Right lobe of liver (tissue), 6 donors: Measurements from ENCODE around the gene PRR14. TPM values are rescaled to one million over a fixed set of nuclear protein-coding genes. Genes with fewer than 3 reads are reported as not detected.
A peak's percentile ranks its signal among the peaks of the same experiment; 100 is the strongest.

Experiments used
- ATAC-seq, 4 donors: fragments of 200-7000 bp; cut with Tn5 transposase; one replicate each; pipeline ENCODE4 v1.9.1; 2020; ENCODE audit warnings: mild to moderate bottlenecking in 4 of 4, moderate library complexity in 4 of 4
- DNase-seq, 3 donors: peaks; one replicate each; pipeline ENCODE4 v3.0.0-alpha.2; 2020
- H3K27ac ChIP-seq, 3 donors: fragments of 200-600 bp; one replicate each; pipeline ENCODE4 v1.8.0; 2022
- H3K27me3 ChIP-seq, 2 donors: fragments of 200-600 bp; one replicate each; pipeline ENCODE4 v1.8.0; 2022
- H3K36me3 ChIP-seq, 4 donors: fragments of 200-600 bp; sonication (generic) in 1 of 4; one replicate each; pipeline versions ENCODE4 v1.5.1 to v1.8.0; 2017 to 2022; ENCODE audit warnings: control low read depth in 1 of 4
- H3K4me1 ChIP-seq, 4 donors: fragments of 200-600 bp; sonication (generic) in 1 of 4; one replicate each; pipeline versions ENCODE4 v1.5.1 to v1.8.0; 2017 to 2022; ENCODE audit warnings: control low read depth in 1 of 4
- H3K4me3 ChIP-seq, 3 donors: fragments of 200-600 bp; one replicate each; pipeline ENCODE4 v1.8.0; 2022
- H3K9me3 ChIP-seq, 4 donors: fragments of 200-600 bp; sonication (generic) in 1 of 4; one replicate each; pipeline versions ENCODE4 v1.5.1 to v1.8.0; 2017 to 2022; ENCODE audit warnings: control low read depth in 1 of 4
- CTCF ChIP-seq, 4 donors: fragments of 200-600 bp in 3 of 4; fragments of 450-650 bp in 1 of 4; IDR thresholded peaks; one replicate each; pipeline versions ENCODE4 v1.5.1 to v1.8.0; 2016 to 2022; ENCODE audit warnings: antibody characterized with exemption in 4 of 4, mild to moderate bottlenecking in 2 of 4
- POLR2A ChIP-seq: fragments of 450-650 bp; IDR thresholded peaks from one replicate; pipeline ENCODE4 v1.6.1; 2017; ENCODE audit warnings: antibody characterized with exemption, mild to moderate bottlenecking
- WGBS: methylation state at CpG from one replicate; pipeline ENCODE4 v1.1.6; 2018; ENCODE audit warnings: low coverage, low lambda C conversion rate; ENCODE audit not compliant: insufficient coverage; ENCODE audit errors: missing lambda C conversion rate; 5-methylcytosine and 5-hydroxymethylcytosine counted together
- intact Hi-C, 2 donors: fragments of 100-400 bp; cut with DNase I; formaldehyde crosslinking; loops; one replicate each; pipeline versions ENCODE4 v1.11.2 to v1.14.1; 2022
- total RNA-seq, 6 experiments: library from RNA; depleted of rRNA in 2 of 6; stranded (reverse); fragments of >200 nt in 2 of 6; fragmentation: NEBNext Ultra II Directional in 3 of 6; extraction: Animal tissue kit (Norgen Biotek cat#: 25700) in 3 of 6; gene quantifications; one replicate each; pipeline versions ENCODE4 v1.1.0 to v1.2.4, GENCODE V29; 2016 to 2023
- donor health status: DM: no; HTN: yes; CAD: no.
- donor health status: DM: no; HTN: no; CAD: no.
- donor health status: DM: no; HTN: no; CAD: no.
- donor health status: DM: no; HTN: yes; CAD: no.
- donor health status: DM: no; HTN: yes; CAD: no.

Gene PRR14
- total RNA-seq, 6 experiments from 2014 or later: 12.8 to 23.0 (median 17.6) TPM

GRCh38 chr16:30637944-30638343 is 12.8 kb upstream of the PRR14 start:
- ATAC-seq (peak; percentile 12 to 44 (median 26)), DNase-seq (no peak)
- TF ChIP-seq CTCF (IDR thresholded peaks at IDR 0.05) (peak; percentile 37 to 53 (median 47)), POLR2A (no peak)
- Histone ChIP-seq H3K36me3 (no peaks in the 10 kb centered on the region), H3K27me3 (no peaks in the 10 kb centered on the region), H3K4me3 (no peak overlapping the region), H3K4me1 (peaks cover 0 to 8% (median 2%) of the 10 kb centered on the region in 4 donors), H3K9me3 (no peaks in the 10 kb centered on the region), H3K27ac (no peak overlapping the region)
- intact Hi-C loops: no loop called here
- WGBS: 0% methylated on average over 1 of the region's 1 CpG

GRCh38 chr16:30641378-30641982 is 9.3 kb upstream of the PRR14 start:
- intact Hi-C loops: no loop called here
- DNase-seq (no peak), ATAC-seq (no peak)
- Histone ChIP-seq H3K27me3 (no peaks in the 10 kb centered on the region), H3K4me1 (no peaks in the 10 kb centered on the region), H3K4me3 (no peak overlapping the region), H3K9me3 (no peaks in the 10 kb centered on the region), H3K36me3 (no peaks in the 10 kb centered on the region), H3K27ac (no peak overlapping the region)
- TF ChIP-seq POLR2A: no peak
- TF ChIP-seq CTCF (IDR thresholded peaks at IDR 0.05): no peak
- 79% methylated on average over 3 of the region's 3 CpGs for WGBS

GRCh38 chr16:30644334-30644830 is 6.4 kb upstream of the PRR14 start:
- H3K27ac ChIP-seq: no peak overlapping the region
- H3K27me3 ChIP-seq: no peaks in the 10 kb centered on the region
- intact Hi-C loops: no loop called here
- H3K36me3 ChIP-seq: no peaks in the 10 kb centered on the region
- no peak for DNase-seq
- H3K4me1 ChIP-seq: no peaks in the 10 kb centered on the region
- ATAC-seq: no peak
- TF ChIP-seq POLR2A (no peak), CTCF (IDR thresholded peaks at IDR 0.05) (no peak)
- WGBS: 63% methylated on average over 3 of the region's 4 CpGs
- H3K9me3 ChIP-seq: no peaks in the 10 kb centered on the region
- H3K4me3 ChIP-seq: no peak overlapping the region

GRCh38 chr16:30645727-30646126 is 5.0 kb upstream of the PRR14 start:
- Histone ChIP-seq H3K27ac (no peak overlapping the region), H3K4me3 (no peak overlapping the region), H3K4me1 (no peaks in the 10 kb centered on the region), H3K27me3 (no peaks in the 10 kb centered on the region), H3K36me3 (no peaks in the 10 kb centered on the region), H3K9me3 (no peaks in the 10 kb centered on the region)
- no peak for ATAC-seq
- intact Hi-C loops: no loop called here
- WGBS: 66% methylated on average over 6 of the region's 6 CpGs
- TF ChIP-seq POLR2A (no peak), CTCF (IDR thresholded peaks at IDR 0.05) (no peak)
- no peak for DNase-seq

GRCh38 chr16:30647274-30647571 is 3.5 kb upstream of the PRR14 start:
- no peaks in the 10 kb centered on the region for H3K4me1 ChIP-seq
- no peak overlapping the region for H3K27ac ChIP-seq
- no peak for DNase-seq
- TF ChIP-seq POLR2A (no peak), CTCF (IDR thresholded peaks at IDR 0.05) (no peak)
- ATAC-seq: no peak
- intact Hi-C loops: no loop called here
- no CpG with 5 or more reads among the region's 1 CpG for WGBS
- H3K9me3 ChIP-seq: no peaks in the 10 kb centered on the region
- H3K36me3 ChIP-seq: no peaks in the 10 kb centered on the region
- H3K4me3 ChIP-seq: no peak overlapping the region
- no peaks in the 10 kb centered on the region for H3K27me3 ChIP-seq
